IMR-90 (cell line): ENCODE data around the gene SBF2.

Source experiments
- FOS ChIP-seq: fragments of 150-350 bp; IDR thresholded peaks from 2 replicates; pipeline ENCODE4 v1.6.1; 2016; ENCODE audit warnings: low read depth, low read length
- TF ChIP-seq, protein P1 (sequence below): conservative IDR thresholded peaks from 2 replicates; pipeline ENCODE4 v1.5.1; 2012; ENCODE audit warnings: mild to moderate bottlenecking, low read depth, low read length, improper control_type of control experiment

DNA sequence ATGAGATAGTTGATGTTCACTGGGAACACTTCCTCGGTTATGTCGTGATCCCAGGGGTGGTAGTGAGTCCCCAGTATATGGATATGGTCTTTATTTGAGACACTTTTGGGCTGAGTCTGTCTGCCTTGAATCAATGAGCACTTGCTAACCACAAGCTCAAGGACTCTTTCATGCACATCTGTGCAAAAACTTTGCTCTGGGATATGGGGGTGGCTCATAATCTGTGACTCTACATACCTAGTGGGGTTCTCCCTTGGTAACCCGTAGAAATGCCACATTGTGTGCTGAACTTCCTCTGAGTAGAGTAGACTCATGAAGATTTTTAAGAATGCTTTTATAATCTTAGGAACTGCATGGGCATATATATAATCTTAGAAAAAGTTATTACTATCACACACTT, 560.8 kb downstream of the SBF2 start:
- TF ChIP-seq FOS = no peak
- TF ChIP-seq, protein P1, sequence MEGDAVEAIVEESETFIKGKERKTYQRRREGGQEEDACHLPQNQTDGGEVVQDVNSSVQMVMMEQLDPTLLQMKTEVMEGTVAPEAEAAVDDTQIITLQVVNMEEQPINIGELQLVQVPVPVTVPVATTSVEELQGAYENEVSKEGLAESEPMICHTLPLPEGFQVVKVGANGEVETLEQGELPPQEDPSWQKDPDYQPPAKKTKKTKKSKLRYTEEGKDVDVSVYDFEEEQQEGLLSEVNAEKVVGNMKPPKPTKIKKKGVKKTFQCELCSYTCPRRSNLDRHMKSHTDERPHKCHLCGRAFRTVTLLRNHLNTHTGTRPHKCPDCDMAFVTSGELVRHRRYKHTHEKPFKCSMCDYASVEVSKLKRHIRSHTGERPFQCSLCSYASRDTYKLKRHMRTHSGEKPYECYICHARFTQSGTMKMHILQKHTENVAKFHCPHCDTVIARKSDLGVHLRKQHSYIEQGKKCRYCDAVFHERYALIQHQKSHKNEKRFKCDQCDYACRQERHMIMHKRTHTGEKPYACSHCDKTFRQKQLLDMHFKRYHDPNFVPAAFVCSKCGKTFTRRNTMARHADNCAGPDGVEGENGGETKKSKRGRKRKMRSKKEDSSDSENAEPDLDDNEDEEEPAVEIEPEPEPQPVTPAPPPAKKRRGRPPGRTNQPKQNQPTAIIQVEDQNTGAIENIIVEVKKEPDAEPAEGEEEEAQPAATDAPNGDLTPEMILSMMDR = no peak
